Measurements from ENCODE around the gene PAX7.
"Not testable (repeated sequence)": the region's sequence is repeated elsewhere in the genome, so short reads cannot be mapped to it uniquely, and the experiment has no call there.

PAX7 gene

GRCh38 chr1:18661404-18662285 lies 31.0 kb downstream of the PAX7 start:
- DNase-seq (ENCODE audit: low read depth in 2 of 2): no peak

- DNase-seq (ENCODE audit: low read depth in 2 of 2): no peak
Observed at GRCh38 chr1:18662286-18662639, 31.6 kb downstream of the PAX7 start.

GRCh38 chr1:18666317-18666920 lies 35.8 kb downstream of the PAX7 start:
- DNase-seq (ENCODE audit: low read depth in 2 of 2): no peak

GRCh38 chr1:18667333-18667732 lies 36.7 kb downstream of the PAX7 start:
- DNase-seq (ENCODE audit: low read depth in 2 of 2): no peak

- no peak for DNase-seq (ENCODE audit: low read depth in 2 of 2)
Observed at GRCh38 chr1:18668046-18668445, 37.4 kb downstream of the PAX7 start.

GRCh38 chr1:18668750-18669404 lies 38.2 kb downstream of the PAX7 start:
- DNase-seq (ENCODE audit: low read depth in 2 of 2): no peak

- no peak for DNase-seq (ENCODE audit: low read depth in 2 of 2)
Observed at GRCh38 chr1:18670121-18670867, 39.6 kb downstream of the PAX7 start.

- no peak for DNase-seq (ENCODE audit: low read depth in 2 of 2)
Observed at GRCh38 chr1:18670868-18671225, 40.2 kb downstream of the PAX7 start.

- no peak for DNase-seq (ENCODE audit: low read depth in 2 of 2)
Observed at GRCh38 chr1:18673976-18674375, 43.3 kb downstream of the PAX7 start.

GRCh38 chr1:18676332-18676781 lies 45.7 kb downstream of the PAX7 start:
- DNase-seq (ENCODE audit: low read depth in 2 of 2): no peak

GRCh38 chr1:18681423-18681835 lies 50.8 kb downstream of the PAX7 start:
- DNase-seq (ENCODE audit: low read depth in 2 of 2): no peak

GRCh38 chr1:18682375-18682774 lies 51.7 kb downstream of the PAX7 start:
- no peak for DNase-seq (ENCODE audit: low read depth in 2 of 2)

- no peak for DNase-seq (ENCODE audit: low read depth in 2 of 2)
Observed at GRCh38 chr1:18684303-18684702, 53.7 kb downstream of the PAX7 start.

GRCh38 chr1:18686540-18686939 lies 55.9 kb downstream of the PAX7 start:
- DNase-seq (ENCODE audit: low read depth in 2 of 2): no peak

GRCh38 chr1:18687273-18687672 lies 56.6 kb downstream of the PAX7 start:
- no peak for DNase-seq (ENCODE audit: low read depth in 2 of 2)

- DNase-seq (ENCODE audit: low read depth in 2 of 2): no peak
Observed at GRCh38 chr1:18691648-18692047, 61.0 kb downstream of the PAX7 start.

GRCh38 chr1:18693256-18694098 lies 62.8 kb downstream of the PAX7 start:
- DNase-seq (ENCODE audit: low read depth in 2 of 2): no peak

- not testable (repeated sequence) for DNase-seq (ENCODE audit: low read depth in 2 of 2)
Observed at GRCh38 chr1:18694289-18694688, 63.6 kb downstream of the PAX7 start.

GRCh38 chr1:18697541-18697940 lies 66.9 kb downstream of the PAX7 start:
- DNase-seq (ENCODE audit: low read depth in 2 of 2): no peak

- no peak for DNase-seq (ENCODE audit: low read depth in 2 of 2)
Observed at GRCh38 chr1:18700530-18700929, 69.9 kb downstream of the PAX7 start.

- DNase-seq (ENCODE audit: low read depth in 2 of 2): no peak
Observed at GRCh38 chr1:18701183-18701582, 70.5 kb downstream of the PAX7 start.
